Fibroblast of villous mesenchyme (primary cell): ENCODE results near the gene GALE. TPM values are rescaled to one million over a fixed set of nuclear protein-coding genes. Genes with fewer than 3 reads are reported as not detected.
A peak's percentile ranks its signal among the peaks of the same experiment; 100 is the strongest.
"Not testable (repeated sequence)": the region's sequence is repeated elsewhere in the genome, so short reads cannot be mapped to it uniquely, and the experiment has no call there.

Experiments used
- DNase-seq: peaks from one replicate; pipeline ENCODE4 v3.0.0-alpha.2; 2010; ENCODE audit warnings: low read depth
- H3K4me3 ChIP-seq: 2 replicates; pipeline ENCODE4 v1.5.1; 2011; ENCODE audit warnings: low read depth, mild to moderate bottlenecking, low read length
- CTCF ChIP-seq: IDR thresholded peaks from 2 replicates; pipeline ENCODE4 v1.5.1; 2012; ENCODE audit warnings: low read depth, mild to moderate bottlenecking, low read length; ENCODE audit not compliant: insufficient read depth
- total RNA-seq: library from RNA; depleted of rRNA; stranded (reverse); fragments of >200 nt; gene quantifications from 2 replicates; pipeline ENCODE4 v1.2.3, GENCODE V29; 2012

GALE gene
- total RNA-seq: 31.5 and 33.5 TPM in 2 replicates

- peak; percentile 95 for DNase-seq
- TF ChIP-seq CTCF: no peak
- peak within 1 kb of the TSS; percentile 90 for H3K4me3 ChIP-seq
These were observed at the start of gene GALE for GRCh38 chr1:23800400-23801337. TSS of gene GALE (minus strand) at chr1:23800754. CDS start at chr1:23799007, 1,747 bp downstream.

- no peak overlapping the region for H3K4me3 ChIP-seq
- DNase-seq: no peak
- TF ChIP-seq CTCF: no peak
These were observed 48.4 kb upstream of the GALE start for GRCh38 chr1:23848673-23849616.

GRCh38 chr1:23847482-23848095, 47.0 kb upstream of the GALE start:
- H3K4me3 ChIP-seq, DNase-seq: not testable (repeated sequence)

- H3K4me3 ChIP-seq: no peak overlapping the region
- no peak for TF ChIP-seq CTCF
- DNase-seq: no peak
These were observed 44.6 kb upstream of the GALE start for GRCh38 chr1:23845163-23845562.

- no peak for TF ChIP-seq CTCF
- no peak overlapping the region for H3K4me3 ChIP-seq
- no peak for DNase-seq
These were observed 43.1 kb upstream of the GALE start for GRCh38 chr1:23843644-23844043.

GRCh38 chr1:23838401-23838866, 37.9 kb upstream of the GALE start:
- TF ChIP-seq CTCF: no peak
- H3K4me3 ChIP-seq: peak overlapping the region; percentile 48
- peak; percentile 53 for DNase-seq
